HepG2 (cell line): ENCODE results near the gene TMEM255B. TPM values are rescaled to one million over a fixed set of nuclear protein-coding genes. Genes with fewer than 3 reads are reported as not detected.

Experiments
- ATAC-seq: fragments of 200-7000 bp; cut with Tn5 transposase; 3 replicates; pipeline ENCODE4 v1.9.1; 2020; ENCODE audit warnings: mild to moderate bottlenecking, moderate library complexity
- BruUV-seq: library from RNA; stranded (reverse); fragments of 400-500 nt; replicated peaks from 2 replicates; lab custom pipeline; 2021; lab: Mats Ljungman, UMichigan
- CTCF ChIA-PET: fragments of 300-600 bp; formaldehyde crosslinking; extraction: SDS; loops from one replicate; lab custom pipeline; 2021; ENCODE audit warnings: low total read pairs, inconsistent platforms, low intra/inter-chr PET ratio; lab: Yijun Ruan, JAX
- POLR2A ChIA-PET: fragments of 350-600 bp; sonication (Branson Sonifier 250); formaldehyde crosslinking; loops from one replicate; lab custom pipeline; 2020; ENCODE audit warnings: antibody characterized with exemption, inconsistent platforms; lab: Yijun Ruan, JAX
- DNase-seq: peaks from one replicate; pipeline ENCODE4 v3.0.0-alpha.2; 2015; ENCODE audit warnings: low spot score
- FAIRE-seq: peaks from 3 replicates; lab custom pipeline; 2011; peaks lifted over from hg19 to GRCh38; lab: Jason Lieb, UNC
- H2AFZ ChIP-seq: one replicate; pipeline ENCODE4 v1.6.1; 2011; ENCODE audit warnings: low read length, inconsistent platforms
- H3K27ac ChIP-seq: fragments of 300-600 bp; 3 replicates; pipeline ENCODE4 v1.8.0; 2011; ENCODE audit warnings: mixed run types, mild to moderate bottlenecking, mixed read lengths, low read length, inconsistent platforms; ENCODE audit not compliant: insufficient read depth; ENCODE audit errors: extremely low read length
- H3K27me3 ChIP-seq, 2 experiments: fragments of 200-600 bp in 1 of 2; 2 replicates in 1 of 2; 3 replicates in 1 of 2; pipeline versions ENCODE4 v1.6.0 to v1.8.0; 2011; ENCODE audit warnings: low read length in 2 of 2, mild to moderate bottlenecking in 2 of 2, moderate library complexity in 2 of 2, inconsistent platforms in 1 of 2; ENCODE audit not compliant: insufficient read depth in 2 of 2, control insufficient read depth in 1 of 2
- H3K36me3 ChIP-seq, 2 experiments: fragments of 200-600 bp in 1 of 2; replicated peaks in 1 of 2; 2 replicates in 1 of 2; 3 replicates in 1 of 2; pipeline versions ENCODE4 v1.5.1 to v1.8.0; 2011; ENCODE audit warnings: low read length in 2 of 2, inconsistent platforms in 1 of 2; ENCODE audit not compliant: insufficient read depth in 2 of 2, control insufficient read depth in 1 of 2
- H3K4me1 ChIP-seq: 2 replicates; pipeline ENCODE4 v1.5.1; 2012; ENCODE audit warnings: low read length, inconsistent platforms; ENCODE audit not compliant: insufficient read depth
- H3K4me2 ChIP-seq: 2 replicates; pipeline ENCODE4 v1.6.0; 2011; ENCODE audit warnings: low read depth, low read length, inconsistent platforms
- H3K4me3 ChIP-seq, 3 experiments: fragments of 200-600 bp in 1 of 3; sonication (generic), shearing (Covaris generic) in 1 of 3; replicated peaks in 1 of 3; 2 replicates each; pipeline ENCODE4 v1.5.1; 2011 to 2016; ENCODE audit warnings: low read length in 3 of 3, inconsistent platforms in 2 of 3, low read depth in 2 of 3, mild to moderate bottlenecking in 2 of 3, control low read depth in 1 of 3, mixed read lengths in 1 of 3; ENCODE audit not compliant: insufficient read depth in 1 of 3
- H3K79me2 ChIP-seq: one replicate; pipeline ENCODE4 v1.6.1; 2011; ENCODE audit warnings: low read length, inconsistent platforms; ENCODE audit not compliant: insufficient read depth
- H3K9ac ChIP-seq: 2 replicates; pipeline ENCODE4 v1.6.0; 2011; ENCODE audit warnings: mild to moderate bottlenecking, low read depth, low read length, inconsistent platforms; ENCODE audit not compliant: insufficient read depth
- H3K9me3 ChIP-seq: 2 replicates; pipeline ENCODE4 v1.5.1; 2012; ENCODE audit warnings: mild to moderate bottlenecking, low read length
- H4K20me1 ChIP-seq: 2 replicates; pipeline ENCODE4 v1.6.0; 2011; ENCODE audit warnings: inconsistent platforms, mild to moderate bottlenecking, low read length, moderate library complexity; ENCODE audit not compliant: insufficient read depth
- DDIT3 ChIP-seq: sonication (generic); formaldehyde crosslinking; IDR thresholded peaks from 2 replicates; pipeline ENCODE4 v1.4.0; 2020; ENCODE audit warnings: mild to moderate bottlenecking, missing genetic modification reagents
- GATA4 ChIP-seq: sonication (generic); IDR thresholded peaks from 2 replicates; pipeline ENCODE4 v1.6.1; 2016; ENCODE audit warnings: antibody characterized with exemption, low read depth, borderline replicate concordance
- JUN ChIP-seq: sonication (generic); formaldehyde crosslinking; IDR thresholded peaks from 2 replicates; pipeline ENCODE4 v1.4.0; 2020; ENCODE audit warnings: mild to moderate bottlenecking, missing genetic modification reagents
- KIAA2018 ChIP-seq: sonication (generic); formaldehyde crosslinking; IDR thresholded peaks from 2 replicates; pipeline ENCODE4 v1.5.0; 2020; ENCODE audit warnings: mild to moderate bottlenecking, missing genetic modification reagents, borderline replicate concordance
- PBX2 ChIP-seq: IDR thresholded peaks from 2 replicates; pipeline ENCODE4 v1.6.1; 2016; ENCODE audit warnings: control low read depth
- RFXANK ChIP-seq: IDR thresholded peaks from 2 replicates; pipeline ENCODE4 v1.6.1; 2016
- RORA ChIP-seq: sonication (generic); formaldehyde crosslinking; IDR thresholded peaks from 2 replicates; pipeline ENCODE4 v1.5.0; 2020; ENCODE audit warnings: mild to moderate bottlenecking, missing genetic modification reagents, moderate library complexity
- SAP130 ChIP-seq: IDR thresholded peaks from 2 replicates; pipeline ENCODE4 v1.6.1; 2016; ENCODE audit warnings: low read depth
- SIN3A ChIP-seq: IDR thresholded peaks from 2 replicates; pipeline ENCODE4 v1.6.1; 2011; ENCODE audit warnings: low read depth, mild to moderate bottlenecking, control low read depth, low read length, borderline replicate concordance
- SP5 ChIP-seq: IDR thresholded peaks from 2 replicates; pipeline ENCODE4 v1.6.1; 2016; ENCODE audit warnings: low read depth, borderline replicate concordance
- ZNF235 ChIP-seq: sonication (generic); formaldehyde crosslinking; IDR thresholded peaks from 2 replicates; pipeline ENCODE4 v1.8.1; 2023; ENCODE audit warnings: mild to moderate bottlenecking, missing genetic modification reagents, borderline replicate concordance
- ZNF30 ChIP-seq: sonication (generic); formaldehyde crosslinking; IDR thresholded peaks from 2 replicates; pipeline ENCODE4 v1.5.0; 2020; ENCODE audit warnings: mild to moderate bottlenecking, missing genetic modification reagents
- ZNF761 ChIP-seq: sonication (generic); formaldehyde crosslinking; conservative IDR thresholded peaks from 2 replicates; pipeline ENCODE4 v1.4.0; 2020; ENCODE audit warnings: mild to moderate bottlenecking, missing genetic modification reagents
- ZNF766 ChIP-seq: sonication (generic); formaldehyde crosslinking; IDR thresholded peaks from 2 replicates; pipeline ENCODE4 v1.5.0; 2020; ENCODE audit warnings: missing genetic modification reagents, borderline replicate concordance
- ZNF773 ChIP-seq: sonication (generic); formaldehyde crosslinking; IDR thresholded peaks from 2 replicates; pipeline ENCODE4 v1.4.0; 2020; ENCODE audit warnings: missing genetic modification reagents, borderline replicate concordance
- ZNF782 ChIP-seq: sonication (generic); formaldehyde crosslinking; IDR thresholded peaks from 2 replicates; pipeline ENCODE4 v1.4.0; 2020; ENCODE audit warnings: missing genetic modification reagents, mild to moderate bottlenecking, borderline replicate concordance
- WGBS: methylation state at CpG from one replicate; pipeline ENCODE4 v1.1.6; 2017; ENCODE audit warnings: low lambda C conversion rate; 5-methylcytosine and 5-hydroxymethylcytosine counted together
- in situ Hi-C: cut with HindIII; loops from 2 replicates; pipeline ENCODE4 v1.10.0; 2017; ENCODE audit warnings: low pct_unique_long_range_greater_than_20kb; ENCODE audit not compliant: extremely low pct_ligation_motif_present
- intact Hi-C: fragments of 100-400 bp; cut with micrococcal nuclease; formaldehyde crosslinking; loops from one replicate; pipeline ENCODE4 v1.10.0; 2022; ENCODE audit not compliant: unreplicated experiment
- polyA plus RNA-seq, 8 experiments: library from polyadenylated mRNA; depleted of rRNA in 3 of 8; stranded (reverse) in 7 of 8; unstranded in 1 of 8; fragments of >200 nt; fragmentation: Illumina TruSeq in 4 of 8; extraction: Trizol in 4 of 8; gene quantifications; 2 replicates each; pipeline versions ENCODE4 v1.2.1 to v1.2.3, GENCODE V29; 2011 to 2016; ENCODE audit warnings: low read depth in 4 of 8, missing spikeins in 1 of 8, mixed read lengths in 1 of 8; ENCODE audit not compliant: insufficient read depth in 1 of 8
- total RNA-seq, 5 experiments: library from RNA; depleted of rRNA; stranded (reverse); fragments of >200 nt; fragmentation: Illumina TruSeq; extraction: Trizol; gene quantifications; 2 replicates each; pipeline ENCODE4 v1.2.3, GENCODE V29; 2016; ENCODE audit warnings: low read depth in 1 of 5

Gene TMEM255B
- total and polyA plus RNA-seq, 2 of the 13 experiments (the other 11 are each of a cell fraction or from before 2014, with no cell fraction given), result not detected

DNA sequence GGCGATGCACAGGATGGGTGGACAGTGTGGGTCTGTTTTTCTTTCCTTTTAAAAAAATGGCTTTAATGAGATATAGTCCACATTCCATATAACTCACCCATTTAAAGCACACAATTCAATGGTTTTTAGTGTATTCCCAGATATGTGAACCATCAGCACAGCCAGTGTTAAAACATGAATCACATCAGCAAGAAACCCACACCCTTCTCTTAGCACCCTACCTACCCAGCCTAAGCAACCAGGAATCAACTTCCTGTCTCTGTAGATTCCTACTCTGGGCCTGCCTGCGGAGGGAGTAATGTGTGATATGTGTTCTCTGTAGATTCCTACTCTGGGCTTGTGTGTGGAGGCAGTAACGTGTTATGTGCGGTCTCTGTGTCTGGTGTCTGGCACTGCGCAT is 11.9 kb downstream of the TMEM255B start:
- CTCF ChIA-PET, result no interaction called here
- no peak for ATAC-seq
- in situ Hi-C loops, result no loop called here
- TF ChIP-seq ZNF761 (CRISPR knock-in tag) (no peak), SAP130 (CRISPR knock-in tag) (no peak), SP5 (CRISPR knock-in tag) (no peak), GATA4 (no peak), JUN (no peak), ZNF773 (CRISPR knock-in tag) (no peak), SIN3A (no peak), KIAA2018 (CRISPR knock-in tag) (no peak), ZNF766 (no peak), RORA (CRISPR knock-in tag) (no peak), ZNF30 (CRISPR knock-in tag) (no peak), DDIT3 (CRISPR knock-in tag) (no peak), RFXANK (CRISPR knock-in tag) (no peak), ZNF782 (CRISPR knock-in tag) (no peak), ZNF235 (CRISPR knock-in tag) (no peak), PBX2 (CRISPR knock-in tag) (no peak)

More for the DNA sequence above, 11.9 kb downstream of the TMEM255B start:
- no peak overlapping the region for H3K9ac ChIP-seq
- intact Hi-C loops, result no loop called here
- no peak overlapping the region for H3K4me3 ChIP-seq
- H2AFZ ChIP-seq, result no peak overlapping the region
- BruUV-seq, result no TSS peak
- POLR2A ChIA-PET, result no interaction called here
- no peak overlapping the region for H3K27ac ChIP-seq
- peaks cover 2 to 54% of the 10 kb centered on the region in 2 experiments for H3K27me3 ChIP-seq
- FAIRE-seq (no peak), DNase-seq (no peak)
- H3K9me3 ChIP-seq, result no peaks in the 10 kb centered on the region
- H4K20me1 ChIP-seq, result no peaks in the 10 kb centered on the region
- peaks cover 14% of the 10 kb centered on the region; the same call in 1 of the 2 replicates for H3K4me1 ChIP-seq
- no peaks in the 10 kb centered on the region for H3K36me3 ChIP-seq
- H3K79me2 ChIP-seq, result no peaks in the 10 kb centered on the region
- no peak overlapping the region for H3K4me2 ChIP-seq
- 68% methylated on average over 5 of the region's 5 CpGs for WGBS
